HG03521 (cell line): ENCODE measurements around the gene GNAQ.

Experiments
- ATAC-seq: cut with Tn5 transposase; IDR thresholded peaks from one replicate; pipeline ENCODE4 v1.9.1; 2021; ENCODE audit warnings: mild to moderate bottlenecking, moderate library complexity; ENCODE audit not compliant: unreplicated experiment

The GNAQ gene

GRCh38 chr9:77827104-77827784, 204.4 kb downstream of the GNAQ start:
- ATAC-seq, result no peak

GRCh38 chr9:77826621-77827020, 205.0 kb downstream of the GNAQ start:
- no peak for ATAC-seq

- ATAC-seq, result no peak
Observed at GRCh38 chr9:77826116-77826515, 205.5 kb downstream of the GNAQ start.

- ATAC-seq, result no peak
Observed at GRCh38 chr9:77825361-77825760, 206.2 kb downstream of the GNAQ start.

DNA sequence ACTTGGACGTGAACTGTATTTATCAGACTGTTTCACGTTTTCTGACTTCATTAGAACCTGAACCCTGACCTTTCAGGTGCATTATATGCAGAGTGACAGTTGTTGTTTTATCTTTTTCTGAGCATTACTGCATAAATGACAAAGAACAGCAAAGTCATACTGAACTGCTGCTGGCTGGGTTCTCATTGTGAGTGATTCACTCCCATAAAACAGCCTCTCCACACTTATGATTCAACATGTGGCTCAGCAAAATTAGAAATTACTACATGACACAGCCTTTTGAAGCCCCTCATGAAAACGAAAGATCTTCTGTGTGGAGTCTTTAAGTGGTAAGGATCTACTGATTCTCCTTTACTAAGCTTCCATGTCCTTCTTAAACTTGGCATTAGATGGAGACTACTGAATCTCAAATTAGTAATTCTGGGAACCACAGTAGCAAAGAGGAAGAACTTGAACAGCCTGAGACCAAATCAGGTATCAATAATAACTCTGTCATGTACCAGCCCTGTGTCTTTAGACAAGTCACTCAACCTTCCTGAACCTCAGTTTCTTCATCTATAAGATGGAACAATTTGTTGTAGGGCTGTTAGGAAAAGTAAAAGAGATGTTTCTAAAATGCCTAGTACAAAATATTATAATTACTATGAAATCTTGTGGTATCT, 211.2 kb downstream of the GNAQ start:
- no peak for ATAC-seq

- ATAC-seq, result no peak
Observed at GRCh38 chr9:77819657-77820056, 212.0 kb downstream of the GNAQ start.

DNA sequence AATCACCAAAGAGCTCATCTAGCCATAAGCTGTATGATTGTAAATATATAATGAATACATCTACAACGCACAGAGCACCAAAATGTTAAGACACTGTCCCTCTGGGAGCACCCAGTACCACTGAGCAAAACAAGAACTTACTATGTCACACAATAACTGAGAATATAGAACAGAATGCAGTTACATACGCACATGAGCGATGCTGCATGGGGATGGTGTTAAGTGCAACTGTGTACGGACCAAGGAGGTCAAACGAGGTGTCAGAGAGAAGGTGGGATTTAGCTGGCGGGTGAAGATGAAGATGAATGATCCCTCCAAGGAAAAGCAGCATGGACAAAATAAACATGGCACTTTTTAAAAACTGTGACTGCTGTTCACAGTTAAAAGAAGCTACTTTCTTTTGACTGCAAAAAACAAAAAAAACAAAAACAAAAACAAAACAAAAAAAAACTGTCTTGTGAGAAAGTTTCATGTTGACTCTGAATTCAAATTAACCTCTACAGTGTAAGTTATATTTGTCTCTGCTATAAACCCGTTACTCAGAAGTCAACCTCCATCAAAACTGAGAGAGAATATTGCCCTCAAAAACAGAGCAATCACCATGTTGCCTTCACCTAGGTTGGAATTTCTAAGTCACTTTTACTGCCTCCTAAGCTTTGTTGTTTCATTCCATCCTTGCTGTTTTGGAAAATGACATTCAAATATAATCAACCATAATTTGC, 213.9 kb downstream of the GNAQ start:
- ATAC-seq, result no peak

GRCh38 chr9:77816641-77817341, 214.8 kb downstream of the GNAQ start:
- ATAC-seq, result no peak

DNA sequence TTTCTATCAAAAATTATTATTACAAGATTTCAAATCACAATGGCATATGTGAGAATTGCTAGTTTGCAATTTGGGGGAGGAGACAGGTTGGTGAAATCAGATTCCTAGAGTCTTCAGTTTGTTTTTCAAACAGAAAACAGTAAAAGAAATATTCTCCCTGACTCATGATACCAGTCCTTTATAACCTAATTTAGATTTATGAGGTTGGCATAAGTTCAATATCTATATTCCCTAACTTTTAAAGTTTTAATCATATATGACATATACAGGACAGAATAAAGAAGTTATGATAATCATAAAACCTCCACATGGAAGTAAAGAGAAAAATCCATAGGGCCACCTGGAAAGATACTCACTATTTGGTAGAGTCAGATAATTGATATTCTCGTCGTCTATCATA, 216.4 kb downstream of the GNAQ start:
- no peak for ATAC-seq

DNA sequence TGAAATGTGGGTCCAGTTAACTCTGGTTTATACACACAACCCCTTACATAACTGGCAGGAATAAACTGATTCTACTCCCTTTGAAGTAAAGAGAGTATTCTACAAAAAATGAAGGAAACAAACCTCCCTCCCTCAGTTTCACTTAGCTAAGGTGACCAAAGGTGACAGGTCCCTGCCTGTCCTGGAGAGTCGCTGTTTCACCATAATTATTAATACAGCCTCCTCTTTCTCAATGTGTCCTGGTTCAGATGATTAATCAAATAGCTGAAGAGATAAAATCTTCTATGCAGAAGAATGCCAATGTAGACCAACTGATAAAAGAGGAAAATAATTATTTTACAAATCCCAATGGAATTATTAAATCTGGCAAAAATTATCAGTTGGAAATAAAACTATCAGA, 219.8 kb downstream of the GNAQ start:
- no peak for ATAC-seq

- no peak for ATAC-seq
Observed at GRCh38 chr9:77810637-77811119, 220.9 kb downstream of the GNAQ start.

DNA sequence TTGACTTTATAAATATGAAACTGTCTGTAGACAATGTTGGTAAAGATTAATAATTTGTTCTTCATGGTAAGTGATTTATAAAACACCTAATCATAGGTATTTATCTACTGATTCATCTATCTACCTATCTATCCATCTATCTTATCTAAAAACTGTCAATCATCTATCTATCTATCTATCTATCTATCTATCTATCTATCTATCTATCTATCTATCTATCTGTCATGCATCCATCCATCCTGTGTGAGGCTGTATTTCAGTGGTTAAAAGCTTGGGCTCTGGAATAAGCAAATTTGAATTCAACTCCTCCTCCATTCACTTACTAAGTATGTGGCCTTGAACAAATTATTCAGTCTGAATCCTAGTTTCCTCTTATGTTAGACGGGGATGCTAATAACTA, 221.6 kb downstream of the GNAQ start:
- ATAC-seq, result no peak

- ATAC-seq, result no peak
Observed at GRCh38 chr9:77809552-77809951, 222.1 kb downstream of the GNAQ start.

GRCh38 chr9:77808751-77809081, 222.9 kb downstream of the GNAQ start:
- ATAC-seq, result no peak

DNA sequence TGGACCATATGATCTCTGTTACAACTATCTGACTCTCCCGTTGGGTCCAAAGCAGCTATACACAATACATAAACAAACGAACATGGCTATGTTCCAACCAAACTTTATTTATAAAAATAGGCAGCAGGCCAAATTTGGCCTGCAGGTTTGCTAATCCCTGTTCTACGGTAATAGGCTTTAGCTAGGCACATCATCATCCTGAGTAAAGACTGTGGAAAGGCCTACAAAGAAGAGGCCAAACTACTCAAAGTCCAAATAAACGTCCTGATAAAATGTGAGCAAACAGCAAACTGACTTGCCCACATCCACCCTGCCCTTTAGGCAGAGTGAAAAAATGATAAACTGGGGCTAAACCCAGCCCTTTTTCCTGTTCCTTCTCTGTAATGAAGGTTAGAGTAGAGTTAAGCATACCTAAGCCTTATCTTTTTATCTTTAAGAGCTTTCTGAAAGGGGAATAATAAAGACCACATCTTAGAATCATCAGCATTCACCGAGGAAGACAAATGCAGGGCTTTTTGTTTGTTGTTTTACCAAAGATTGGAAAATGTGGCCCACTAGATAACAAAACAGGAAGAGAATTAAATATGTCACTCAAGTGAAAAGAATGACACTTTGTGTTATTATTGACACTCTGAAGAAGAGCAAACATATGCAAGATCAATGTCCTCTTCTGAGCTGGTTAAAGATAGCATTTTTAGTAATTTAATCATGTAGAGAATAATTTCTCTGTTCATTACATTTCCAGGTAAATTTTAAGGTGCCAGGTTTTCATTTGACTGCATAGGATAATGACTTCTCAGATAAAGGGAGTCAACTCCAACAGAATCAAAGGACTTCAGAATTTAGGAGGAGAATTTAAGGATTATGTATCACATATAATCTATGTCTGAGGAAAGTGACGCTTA, 223.5 kb downstream of the GNAQ start:
- no peak for ATAC-seq

GRCh38 chr9:77807281-77807683, 224.3 kb downstream of the GNAQ start:
- no peak for ATAC-seq

- no peak for ATAC-seq
Observed at GRCh38 chr9:77806741-77807140, 224.9 kb downstream of the GNAQ start.

DNA sequence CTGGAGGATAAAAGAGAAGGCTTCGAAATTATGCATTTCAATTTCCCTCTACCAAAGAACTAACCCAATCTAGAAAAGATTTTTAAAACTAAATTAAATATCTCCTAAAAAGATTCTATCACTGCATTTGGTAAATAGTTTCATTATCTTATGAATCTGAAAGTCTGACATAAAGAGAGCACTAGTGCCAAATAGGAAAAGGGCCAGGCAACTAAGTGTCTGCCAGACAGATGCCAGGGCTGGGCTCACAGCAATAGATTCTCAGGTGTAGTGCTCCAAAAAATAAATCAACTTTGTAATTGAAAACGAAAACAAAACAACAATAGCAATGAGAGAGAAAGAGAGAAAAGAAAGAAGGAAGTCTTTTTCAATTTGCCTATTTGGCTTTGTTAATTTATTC, 225.8 kb downstream of the GNAQ start:
- ATAC-seq, result no peak

- ATAC-seq, result no peak
Observed at GRCh38 chr9:77803423-77803822, 228.2 kb downstream of the GNAQ start.

GRCh38 chr9:77802515-77803293, 228.9 kb downstream of the GNAQ start:
- ATAC-seq, result no peak
